ENCODE data around the gene RBM33.
A peak's percentile ranks its signal among the peaks of the same experiment; 100 is the strongest.

RBM33 gene

GRCh38 chr7:155763691-155764437 lies 119.4 kb downstream of the RBM33 start:
- H3K27me3 ChIP-seq (ENCODE audit: low read depth, low read length) = no peaks in the 10 kb centered on the region
- peaks cover 0 to 9% of the 10 kb centered on the region in 2 donors for H3K4me1 ChIP-seq (ENCODE audit: control insufficient read depth in 1 of 2, insufficient read depth in 2 of 2, low read length in 2 of 2)
- H3K9me3 ChIP-seq (ENCODE audit: control insufficient read depth in 1 of 2, low read length in 2 of 2) = no peaks in the 10 kb centered on the region
- H3K4me3 ChIP-seq (ENCODE audit: low read depth in 1 of 2, low read length in 2 of 2) = no peak overlapping the region
- H3K27ac ChIP-seq (ENCODE audit: low read length) = peak overlapping the region; percentile 33
- H3K36me3 ChIP-seq (ENCODE audit: control insufficient read depth in 1 of 2, insufficient read depth in 2 of 2, low read length in 2 of 2) = peaks cover 39 to 40% of the 10 kb centered on the region in 2 donors

DNA sequence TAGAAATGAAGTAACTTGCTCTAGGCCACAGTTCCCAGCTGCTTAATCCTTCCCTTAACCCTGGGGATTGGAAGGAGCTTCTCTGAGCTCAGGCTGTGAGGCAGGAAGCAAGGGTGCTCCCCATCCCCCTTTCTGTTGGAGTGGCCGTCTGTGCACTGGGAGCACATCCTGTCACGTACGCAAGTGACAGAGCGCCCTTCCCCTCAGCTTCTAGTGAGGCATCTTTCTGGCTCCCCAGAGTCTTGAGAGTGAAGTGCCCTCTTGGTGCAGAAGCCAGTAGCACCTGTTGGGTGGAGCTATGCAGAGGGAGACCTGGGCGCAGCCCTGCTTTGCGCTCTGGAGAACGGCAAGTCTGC lies 120.0 kb downstream of the RBM33 start:
- Histone ChIP-seq H3K9me3 (ENCODE audit: control insufficient read depth in 1 of 2, low read length in 2 of 2) (no peaks in the 10 kb centered on the region), H3K36me3 (ENCODE audit: control insufficient read depth in 1 of 2, insufficient read depth in 2 of 2, low read length in 2 of 2) (peaks cover 45% of the 10 kb centered on the region in 2 donors), H3K4me3 (ENCODE audit: low read depth in 1 of 2, low read length in 2 of 2) (no peak overlapping the region), H3K27ac (ENCODE audit: low read length) (peak overlapping the region; percentile 33), H3K4me1 (ENCODE audit: control insufficient read depth in 1 of 2, insufficient read depth in 2 of 2, low read length in 2 of 2) (peaks cover 0 to 9% of the 10 kb centered on the region in 2 donors), H3K27me3 (ENCODE audit: low read depth, low read length) (no peaks in the 10 kb centered on the region)

GRCh38 chr7:155765458-155765857 lies 121.0 kb downstream of the RBM33 start:
- Histone ChIP-seq H3K4me1 (ENCODE audit: control insufficient read depth in 1 of 2, insufficient read depth in 2 of 2, low read length in 2 of 2) (peaks cover 0 to 9% of the 10 kb centered on the region in 2 donors), H3K27ac (ENCODE audit: low read length) (no peak overlapping the region), H3K9me3 (ENCODE audit: control insufficient read depth in 1 of 2, low read length in 2 of 2) (no peaks in the 10 kb centered on the region), H3K36me3 (ENCODE audit: control insufficient read depth in 1 of 2, insufficient read depth in 2 of 2, low read length in 2 of 2) (peaks cover 48 to 55% of the 10 kb centered on the region in 2 donors), H3K4me3 (ENCODE audit: low read depth in 1 of 2, low read length in 2 of 2) (no peak overlapping the region), H3K27me3 (ENCODE audit: low read depth, low read length) (no peaks in the 10 kb centered on the region)

GRCh38 chr7:155766386-155766785 lies 121.9 kb downstream of the RBM33 start:
- H3K27me3 ChIP-seq (ENCODE audit: low read depth, low read length) = no peaks in the 10 kb centered on the region
- H3K36me3 ChIP-seq (ENCODE audit: control insufficient read depth in 1 of 2, insufficient read depth in 2 of 2, low read length in 2 of 2) = peaks cover 48 to 64% of the 10 kb centered on the region in 2 donors
- H3K4me3 ChIP-seq (ENCODE audit: low read depth in 1 of 2, low read length in 2 of 2) = no peak overlapping the region
- H3K4me1 ChIP-seq (ENCODE audit: control insufficient read depth in 1 of 2, insufficient read depth in 2 of 2, low read length in 2 of 2) = peaks cover 0 to 9% of the 10 kb centered on the region in 2 donors
- no peaks in the 10 kb centered on the region for H3K9me3 ChIP-seq (ENCODE audit: control insufficient read depth in 1 of 2, low read length in 2 of 2)
- H3K27ac ChIP-seq (ENCODE audit: low read length) = no peak overlapping the region

- Histone ChIP-seq H3K27ac (ENCODE audit: low read length) (no peak overlapping the region), H3K36me3 (ENCODE audit: control insufficient read depth in 1 of 2, insufficient read depth in 2 of 2, low read length in 2 of 2) (peaks cover 48 to 67% of the 10 kb centered on the region in 2 donors), H3K9me3 (ENCODE audit: control insufficient read depth in 1 of 2, low read length in 2 of 2) (no peaks in the 10 kb centered on the region), H3K4me3 (ENCODE audit: low read depth in 1 of 2, low read length in 2 of 2) (no peak overlapping the region), H3K27me3 (ENCODE audit: low read depth, low read length) (no peaks in the 10 kb centered on the region), H3K4me1 (ENCODE audit: control insufficient read depth in 1 of 2, insufficient read depth in 2 of 2, low read length in 2 of 2) (peaks cover 0 to 9% of the 10 kb centered on the region in 2 donors)
Measured at GRCh38 chr7:155766966-155767916, 122.8 kb downstream of the RBM33 start.

GRCh38 chr7:155769701-155770100 lies 125.2 kb downstream of the RBM33 start:
- H3K9me3 ChIP-seq (ENCODE audit: control insufficient read depth in 1 of 2, low read length in 2 of 2) = no peaks in the 10 kb centered on the region
- H3K4me3 ChIP-seq (ENCODE audit: low read depth in 1 of 2, low read length in 2 of 2) = no peak overlapping the region
- no peak overlapping the region for H3K27ac ChIP-seq (ENCODE audit: low read length)
- peaks cover 51 to 67% of the 10 kb centered on the region in 2 donors for H3K36me3 ChIP-seq (ENCODE audit: control insufficient read depth in 1 of 2, insufficient read depth in 2 of 2, low read length in 2 of 2)
- H3K27me3 ChIP-seq (ENCODE audit: low read depth, low read length) = no peaks in the 10 kb centered on the region
- no peaks in the 10 kb centered on the region for H3K4me1 ChIP-seq (ENCODE audit: control insufficient read depth in 1 of 2, insufficient read depth in 2 of 2, low read length in 2 of 2)

DNA sequence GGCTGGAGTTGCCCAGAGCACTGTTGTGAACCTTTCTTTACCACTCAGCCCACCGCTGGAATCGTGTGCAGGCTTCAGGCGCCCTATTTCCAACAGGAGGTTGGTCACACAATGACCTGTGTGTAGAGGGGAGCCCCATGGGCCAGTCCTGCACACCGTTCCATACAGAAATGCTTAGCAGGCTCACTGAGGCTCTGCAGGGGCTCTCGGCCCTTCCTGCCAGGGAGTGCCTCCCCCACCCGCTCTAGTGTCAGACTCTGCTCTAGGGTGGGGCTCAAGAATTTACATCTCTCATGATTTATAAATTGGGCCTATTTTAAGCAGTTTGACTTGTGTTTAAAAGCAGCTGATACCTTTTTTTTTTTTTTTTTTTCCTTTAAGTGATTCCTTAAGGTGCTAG lies 125.8 kb downstream of the RBM33 start:
- no peaks in the 10 kb centered on the region for H3K4me1 ChIP-seq (ENCODE audit: control insufficient read depth in 1 of 2, insufficient read depth in 2 of 2, low read length in 2 of 2)
- H3K4me3 ChIP-seq (ENCODE audit: low read depth in 1 of 2, low read length in 2 of 2) = no peak overlapping the region
- no peaks in the 10 kb centered on the region for H3K27me3 ChIP-seq (ENCODE audit: low read depth, low read length)
- H3K9me3 ChIP-seq (ENCODE audit: control insufficient read depth in 1 of 2, low read length in 2 of 2) = no peaks in the 10 kb centered on the region
- H3K27ac ChIP-seq (ENCODE audit: low read length) = no peak overlapping the region
- peaks cover 53 to 69% of the 10 kb centered on the region in 2 donors for H3K36me3 ChIP-seq (ENCODE audit: control insufficient read depth in 1 of 2, insufficient read depth in 2 of 2, low read length in 2 of 2)

DNA sequence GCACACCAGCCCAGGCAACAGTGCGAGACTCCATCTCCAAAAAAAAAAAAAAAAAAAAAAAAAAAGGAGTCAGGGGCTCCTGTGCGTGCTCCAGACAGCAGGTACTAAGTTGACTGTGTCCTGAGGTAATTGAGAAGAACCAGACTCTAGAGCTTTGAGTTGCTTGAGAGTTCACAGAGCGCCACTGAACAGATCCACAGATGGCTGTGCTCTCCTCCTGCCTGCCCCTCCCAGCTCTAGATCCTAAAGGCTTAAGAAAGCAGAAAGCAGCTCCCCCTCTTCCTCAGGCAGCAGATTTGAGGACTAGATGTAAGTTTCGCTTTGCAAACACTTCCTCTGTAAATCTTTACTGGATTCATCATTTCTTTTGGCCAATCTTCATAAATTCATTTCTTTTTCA lies 129.1 kb downstream of the RBM33 start:
- Histone ChIP-seq H3K9me3 (ENCODE audit: control insufficient read depth in 1 of 2, low read length in 2 of 2) (no peaks in the 10 kb centered on the region), H3K4me3 (ENCODE audit: low read depth in 1 of 2, low read length in 2 of 2) (no peak overlapping the region), H3K36me3 (ENCODE audit: control insufficient read depth in 1 of 2, insufficient read depth in 2 of 2, low read length in 2 of 2) (peaks cover 55 to 71% of the 10 kb centered on the region in 2 donors), H3K4me1 (ENCODE audit: control insufficient read depth in 1 of 2, insufficient read depth in 2 of 2, low read length in 2 of 2) (no peaks in the 10 kb centered on the region), H3K27ac (ENCODE audit: low read length) (no peak overlapping the region), H3K27me3 (ENCODE audit: low read depth, low read length) (no peaks in the 10 kb centered on the region)

DNA sequence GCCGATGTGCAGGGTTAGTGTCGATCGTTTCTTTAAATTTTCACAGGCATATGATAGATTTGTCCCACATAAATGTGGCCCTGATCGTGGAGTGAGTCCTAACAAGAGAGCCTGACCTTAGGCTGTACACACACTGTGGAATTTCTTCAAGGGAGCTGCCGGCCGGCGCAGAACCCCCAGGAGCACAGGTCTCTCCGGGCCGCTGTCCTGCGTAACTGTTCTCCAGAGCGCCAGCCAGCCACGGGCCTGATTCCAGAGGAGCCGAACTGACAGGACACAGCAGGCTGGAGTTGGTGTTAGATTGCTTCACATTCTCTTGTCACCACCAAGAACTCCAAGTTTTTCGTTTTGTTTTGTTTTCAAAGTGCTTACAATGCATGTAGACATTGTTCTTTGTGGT lies 130.5 kb downstream of the RBM33 start:
- H3K9me3 ChIP-seq (ENCODE audit: control insufficient read depth in 1 of 2, low read length in 2 of 2) = no peaks in the 10 kb centered on the region
- no peak overlapping the region for H3K27ac ChIP-seq (ENCODE audit: low read length)
- peaks cover 42 to 64% of the 10 kb centered on the region in 2 donors for H3K36me3 ChIP-seq (ENCODE audit: control insufficient read depth in 1 of 2, insufficient read depth in 2 of 2, low read length in 2 of 2)
- no peaks in the 10 kb centered on the region for H3K4me1 ChIP-seq (ENCODE audit: control insufficient read depth in 1 of 2, insufficient read depth in 2 of 2, low read length in 2 of 2)
- H3K27me3 ChIP-seq (ENCODE audit: low read depth, low read length) = no peaks in the 10 kb centered on the region
- H3K4me3 ChIP-seq (ENCODE audit: low read depth in 1 of 2, low read length in 2 of 2) = no peak overlapping the region

- H3K9me3 ChIP-seq (ENCODE audit: control insufficient read depth in 1 of 2, low read length in 2 of 2) = no peaks in the 10 kb centered on the region
- no peaks in the 10 kb centered on the region for H3K27me3 ChIP-seq (ENCODE audit: low read depth, low read length)
- no peaks in the 10 kb centered on the region for H3K4me1 ChIP-seq (ENCODE audit: control insufficient read depth in 1 of 2, insufficient read depth in 2 of 2, low read length in 2 of 2)
- peaks cover 44 to 64% of the 10 kb centered on the region in 2 donors for H3K36me3 ChIP-seq (ENCODE audit: control insufficient read depth in 1 of 2, insufficient read depth in 2 of 2, low read length in 2 of 2)
- H3K27ac ChIP-seq (ENCODE audit: low read length) = no peak overlapping the region
- H3K4me3 ChIP-seq (ENCODE audit: low read depth in 1 of 2, low read length in 2 of 2) = no peak overlapping the region
Measured at GRCh38 chr7:155775691-155776090, 131.2 kb downstream of the RBM33 start.

GRCh38 chr7:155776606-155777005 lies 132.1 kb downstream of the RBM33 start:
- Histone ChIP-seq H3K27me3 (ENCODE audit: low read depth, low read length) (no peaks in the 10 kb centered on the region), H3K27ac (ENCODE audit: low read length) (no peak overlapping the region), H3K9me3 (ENCODE audit: control insufficient read depth in 1 of 2, low read length in 2 of 2) (no peaks in the 10 kb centered on the region), H3K4me3 (ENCODE audit: low read depth in 1 of 2, low read length in 2 of 2) (no peak overlapping the region), H3K4me1 (ENCODE audit: control insufficient read depth in 1 of 2, insufficient read depth in 2 of 2, low read length in 2 of 2) (no peaks in the 10 kb centered on the region), H3K36me3 (ENCODE audit: control insufficient read depth in 1 of 2, insufficient read depth in 2 of 2, low read length in 2 of 2) (peaks cover 47 to 66% of the 10 kb centered on the region in 2 donors)
